Brain pericyte (primary cell): ENCODE data around the gene RAB42.
"Not testable (repeated sequence)": the region's sequence is repeated elsewhere in the genome, so short reads cannot be mapped to it uniquely, and the experiment has no call there.

ENCODE experiments used
- DNase-seq: peaks from one replicate; pipeline ENCODE4 v3.0.0-alpha.2; 2012; ENCODE audit warnings: low read depth, low spot score

Gene RAB42

DNA sequence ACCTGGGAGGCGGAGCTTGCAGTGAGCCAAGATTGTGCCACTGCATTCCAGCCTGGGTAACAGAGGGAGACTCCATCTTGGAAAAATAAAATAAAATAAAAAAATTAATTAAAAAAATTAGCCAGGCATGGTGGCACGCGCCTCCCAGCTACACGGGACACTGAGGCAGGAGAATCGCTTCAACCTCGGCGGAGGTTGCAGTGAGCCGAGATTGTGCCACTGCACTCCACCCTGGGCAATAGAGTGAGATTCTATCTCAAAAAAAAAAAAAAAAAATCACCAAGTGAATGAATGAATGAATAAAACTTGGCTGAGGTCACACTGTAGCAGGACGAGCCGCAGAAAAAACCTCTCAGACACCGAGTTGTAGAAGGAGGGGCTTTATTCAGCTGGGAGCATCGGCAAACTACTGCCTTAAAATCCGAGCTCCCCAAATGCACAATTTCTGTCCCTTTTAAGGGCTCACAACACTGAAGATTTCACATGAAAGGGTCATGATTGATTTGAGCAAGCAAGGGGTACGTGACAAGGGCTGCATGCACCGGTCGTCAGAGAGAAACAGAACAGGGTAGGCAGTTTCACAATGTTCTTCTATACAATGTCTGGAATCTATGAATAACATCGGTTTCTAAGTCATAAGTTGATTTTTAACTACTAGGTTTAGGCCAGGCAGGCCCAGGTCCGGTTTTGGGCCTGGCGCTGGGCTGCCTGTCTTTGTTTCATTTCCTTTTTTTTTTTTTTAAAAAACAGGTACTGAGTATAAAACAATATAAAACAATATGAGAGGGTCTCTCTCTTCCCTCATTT lies 5.3 kb upstream of the RAB42 start:
- not testable (repeated sequence) for DNase-seq

DNA sequence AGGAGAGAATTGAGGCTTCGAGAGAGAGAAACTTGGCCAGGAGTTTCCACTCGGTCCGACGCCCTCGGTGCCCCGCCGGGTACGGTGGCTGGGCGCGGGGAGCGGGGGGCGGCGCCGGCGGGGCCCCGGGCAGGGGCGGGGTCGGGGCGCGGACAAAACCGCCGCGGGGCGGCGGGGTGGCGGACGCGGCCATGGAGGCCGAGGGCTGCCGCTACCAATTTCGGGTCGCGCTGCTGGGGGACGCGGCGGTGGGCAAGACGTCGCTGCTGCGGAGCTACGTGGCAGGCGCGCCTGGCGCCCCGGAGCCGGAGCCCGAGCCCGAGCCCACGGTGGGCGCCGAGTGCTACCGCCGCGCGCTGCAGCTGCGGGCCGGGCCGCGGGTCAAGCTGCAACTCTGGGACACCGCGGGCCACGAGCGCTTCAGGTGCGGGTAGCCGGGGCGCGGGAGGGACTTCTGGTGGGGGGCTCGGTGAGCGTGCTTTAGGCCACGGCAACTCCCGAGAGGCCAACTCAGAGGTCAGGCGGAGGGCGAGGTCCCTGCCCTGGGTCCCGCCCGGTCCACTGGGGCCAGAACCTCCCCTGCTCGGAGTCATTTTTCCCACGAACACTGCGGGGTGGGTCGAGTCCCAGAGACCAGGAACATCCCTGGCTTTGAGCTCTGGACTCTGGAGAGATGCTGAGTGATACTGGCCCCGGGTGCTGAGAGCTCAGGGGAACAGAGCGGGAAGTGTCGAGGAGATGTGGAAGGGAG lies 431 bp downstream of the RAB42 start:
- DNase-seq, result no peak

DNA sequence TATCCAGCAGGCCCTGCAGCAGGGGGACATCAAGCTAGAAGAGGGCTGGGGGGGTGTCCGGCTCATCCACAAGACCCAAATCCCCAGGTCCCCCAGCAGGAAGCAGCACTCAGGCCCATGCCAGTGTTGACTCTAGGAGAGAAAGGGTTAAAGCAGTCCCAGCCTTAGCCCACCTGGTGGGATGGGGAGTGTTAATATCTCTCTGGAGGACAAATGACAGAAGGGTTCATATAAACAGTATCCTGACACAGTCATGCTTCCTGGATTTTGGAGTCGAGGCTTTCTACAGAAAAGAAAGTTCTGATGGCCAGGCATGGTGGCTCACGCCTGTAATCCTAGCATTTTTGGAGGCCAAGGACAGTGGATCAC lies 1.9 kb downstream of the RAB42 start:
- not testable (repeated sequence) for DNase-seq

DNA sequence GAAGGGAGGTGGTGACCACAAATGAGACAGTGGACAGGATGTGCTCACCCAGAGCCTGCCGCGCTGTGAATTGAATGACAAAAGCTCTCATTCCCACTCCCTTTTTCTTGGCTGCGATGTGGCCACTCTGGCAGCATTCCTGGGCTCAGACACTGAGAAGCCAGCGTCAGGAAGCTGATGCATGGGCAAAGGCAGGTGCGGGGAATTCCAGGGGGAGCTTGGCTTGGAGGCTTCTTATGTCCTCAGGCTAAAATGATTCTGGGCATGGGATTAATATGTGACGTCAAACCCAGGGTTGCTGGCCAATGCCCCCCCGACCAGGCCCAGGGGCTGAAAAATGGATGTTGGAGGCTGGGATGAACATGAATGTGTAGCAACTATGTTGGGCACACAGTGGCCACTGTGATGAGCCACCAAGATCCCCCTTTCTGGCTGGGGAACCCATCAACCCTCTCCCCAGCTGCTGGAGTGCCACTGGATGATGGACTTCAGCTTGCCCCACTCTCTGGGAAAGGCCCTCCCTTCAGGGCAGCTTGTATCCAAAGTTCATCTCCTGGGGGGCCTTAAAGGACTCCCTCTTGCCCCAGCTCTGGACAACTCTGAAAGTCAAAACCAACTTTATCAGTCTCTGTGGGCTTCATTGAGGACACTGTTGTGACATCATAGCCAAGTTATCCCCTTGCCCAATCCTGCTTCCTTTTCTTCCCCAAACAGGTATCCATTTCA lies 2.8 kb downstream of the RAB42 start:
- not testable (repeated sequence) for DNase-seq

DNA sequence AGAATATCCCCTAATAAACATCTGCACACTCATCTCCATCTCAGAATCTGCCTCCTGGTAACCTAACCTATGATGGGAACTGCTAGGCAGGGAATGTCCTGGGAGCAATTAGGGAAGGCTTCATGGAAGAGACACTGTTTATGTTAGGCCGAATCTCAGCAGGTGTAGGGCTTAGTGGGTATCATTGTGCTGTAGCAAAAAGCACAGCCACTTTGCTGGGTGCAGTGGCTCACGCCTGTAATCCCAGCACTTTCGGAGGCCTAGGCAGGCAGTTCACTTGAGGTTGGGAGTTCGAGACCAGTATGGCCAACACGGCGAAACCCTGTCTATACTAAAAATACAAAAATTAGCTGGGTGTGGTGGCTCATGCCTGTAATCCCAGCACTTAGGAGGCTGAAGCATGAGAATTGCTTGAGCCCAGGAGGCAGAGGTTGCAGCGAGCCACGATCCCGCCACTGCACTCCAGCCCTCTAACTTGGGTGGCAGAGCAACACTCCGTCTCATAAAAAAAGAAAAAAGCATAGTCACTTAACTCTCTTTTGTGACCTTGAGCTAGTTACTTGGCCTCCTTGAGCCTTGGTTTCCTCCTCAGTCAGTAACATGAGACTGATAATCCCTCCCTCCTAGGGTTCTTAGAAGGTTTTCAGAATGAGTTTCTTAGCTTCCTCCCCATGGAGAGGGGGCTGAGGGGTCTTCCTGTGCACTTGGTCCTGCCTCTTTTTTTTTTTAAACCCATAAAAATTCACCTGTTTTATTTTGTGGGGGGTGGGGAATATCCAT lies 3.5 kb downstream of the RAB42 start:
- no peak for DNase-seq

DNA sequence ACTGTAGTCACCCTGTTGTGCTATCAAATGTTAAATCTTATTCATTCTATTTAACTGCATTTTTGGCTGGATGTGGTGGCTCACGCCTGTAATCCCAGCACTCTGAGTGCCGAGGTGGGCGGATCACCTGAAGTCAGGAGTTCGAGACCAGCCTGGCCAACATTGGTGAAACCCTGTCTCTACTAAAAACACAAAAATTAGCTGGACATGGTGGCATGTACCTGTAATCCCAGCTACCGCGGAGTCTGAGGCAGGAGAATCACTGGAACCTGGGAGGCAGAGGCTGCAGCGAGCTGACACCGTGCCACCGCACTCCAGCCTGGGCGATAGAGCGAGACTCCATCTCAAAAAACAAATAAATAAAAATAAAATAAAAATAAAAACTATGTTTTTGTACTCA lies 4.2 kb downstream of the RAB42 start:
- not testable (repeated sequence) for DNase-seq

DNA sequence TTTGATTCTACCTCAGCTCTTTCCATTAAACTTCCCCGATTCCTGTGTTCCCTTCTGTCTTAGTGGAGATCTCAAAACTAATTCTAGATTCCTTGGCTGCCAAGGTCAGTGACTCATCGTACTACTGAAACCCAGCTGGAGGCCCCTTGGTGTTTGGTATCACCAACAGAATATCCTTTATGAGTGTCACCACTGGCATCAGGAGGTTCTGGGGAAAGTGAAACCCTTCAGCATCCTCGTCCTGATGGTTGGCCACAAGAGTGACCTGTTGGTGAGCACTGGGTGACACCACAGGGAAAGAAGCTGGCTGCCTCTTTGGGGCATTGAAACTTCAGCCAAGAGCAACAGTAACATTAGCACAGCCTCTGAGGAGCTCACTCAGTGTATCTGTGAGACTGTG lies 9.6 kb downstream of the RAB42 start:
- peak; percentile 66 for DNase-seq

DNA sequence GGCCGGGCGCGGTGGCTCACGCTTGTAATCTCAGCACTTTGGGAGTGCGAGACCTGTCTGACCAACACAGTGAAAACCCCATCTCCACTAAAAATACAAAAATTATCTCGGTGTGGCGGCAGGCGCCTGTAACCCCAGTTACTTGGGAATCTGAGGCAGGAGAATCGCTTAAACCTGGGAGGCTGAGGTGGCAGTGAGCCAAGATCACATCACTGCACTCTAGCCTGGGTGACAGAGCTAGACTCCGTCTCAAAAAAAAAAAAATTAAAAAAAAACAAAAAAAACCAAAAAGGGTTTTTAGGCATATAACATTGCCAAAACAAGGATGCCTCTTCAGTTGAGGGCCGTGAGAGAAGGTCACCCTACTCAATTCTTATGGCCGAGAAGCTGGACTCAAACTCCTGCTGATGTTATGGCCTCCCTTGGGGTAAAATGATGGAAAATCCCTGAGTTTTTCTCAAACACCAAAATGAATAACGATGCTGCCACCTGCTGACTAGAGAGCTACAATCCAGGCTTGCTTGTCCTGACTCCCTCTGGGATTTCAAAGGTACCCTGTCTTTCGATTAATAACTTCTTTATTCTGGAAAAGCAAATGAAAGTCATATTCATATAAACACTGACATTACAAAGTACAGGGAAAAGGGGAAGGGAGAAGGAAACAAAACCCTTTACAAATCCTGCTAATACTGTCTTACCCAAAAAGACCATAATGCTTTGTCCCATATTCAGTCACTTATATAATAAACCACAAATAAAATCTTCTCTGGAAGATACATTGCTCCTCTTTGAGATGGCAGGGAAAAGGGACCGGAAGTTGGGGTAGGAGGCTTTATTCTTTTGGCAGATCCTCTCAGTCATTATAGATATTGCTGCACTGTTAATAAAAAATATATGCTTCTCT lies 10.7 kb downstream of the RAB42 start:
- DNase-seq, result peak; percentile 45

DNA sequence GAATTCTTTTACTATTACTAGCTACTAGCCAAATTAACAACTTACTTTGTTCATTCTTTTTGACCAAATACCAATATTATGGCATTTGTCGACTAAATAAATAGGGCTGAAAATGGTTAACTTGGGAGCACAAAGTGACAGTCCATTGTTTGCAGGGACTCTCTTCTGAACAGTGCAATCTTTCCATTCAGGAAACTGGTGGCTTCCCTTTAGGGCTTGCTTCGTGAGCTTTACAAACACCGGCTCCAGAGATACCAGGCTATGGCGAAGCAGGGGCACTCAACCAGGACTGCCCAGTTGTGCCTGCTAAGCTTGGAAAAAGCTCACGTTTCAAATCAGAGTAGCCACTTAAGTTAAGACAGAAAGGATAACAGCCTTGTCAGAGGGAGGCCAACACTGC lies 12.3 kb downstream of the RAB42 start:
- DNase-seq, result no peak

DNA sequence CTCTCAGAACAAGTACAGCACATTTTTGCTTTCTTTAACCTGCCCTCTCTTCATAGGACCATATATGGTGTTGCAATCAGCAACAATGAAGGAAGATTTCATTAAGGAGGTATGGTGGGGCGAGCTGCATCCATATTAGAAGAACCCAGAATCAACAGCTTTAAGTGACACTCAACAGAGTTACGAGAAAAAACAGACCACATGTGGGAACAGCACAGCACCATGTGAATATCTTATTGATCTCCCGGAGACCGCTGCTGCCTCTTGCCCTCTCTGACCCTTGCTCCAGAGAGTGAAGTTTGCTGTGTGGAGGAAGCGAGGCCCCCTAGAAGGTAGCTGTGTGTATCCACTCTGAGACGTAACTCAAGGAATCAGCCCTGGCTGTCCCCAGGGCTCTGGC lies 12.9 kb downstream of the RAB42 start:
- no peak for DNase-seq

DNA sequence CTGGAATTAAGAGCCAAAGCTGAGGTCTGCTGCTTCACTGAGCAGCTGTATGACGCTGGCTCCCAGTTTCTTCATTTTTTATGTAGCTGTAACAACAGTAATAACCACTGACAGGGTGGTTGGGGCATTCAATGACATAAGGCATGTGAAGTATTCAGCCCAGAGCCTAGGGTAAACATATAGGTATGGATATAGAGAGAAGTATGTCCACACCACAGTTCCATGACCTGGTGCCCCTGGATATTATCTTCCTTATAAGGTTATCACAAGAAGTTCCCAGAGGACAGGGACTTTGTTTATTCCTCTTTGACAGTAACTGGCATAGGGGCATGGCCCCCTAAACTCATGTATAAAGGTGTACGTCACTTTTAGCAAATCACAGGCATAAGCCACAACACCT lies 14.7 kb downstream of the RAB42 start:
- no peak for DNase-seq

DNA sequence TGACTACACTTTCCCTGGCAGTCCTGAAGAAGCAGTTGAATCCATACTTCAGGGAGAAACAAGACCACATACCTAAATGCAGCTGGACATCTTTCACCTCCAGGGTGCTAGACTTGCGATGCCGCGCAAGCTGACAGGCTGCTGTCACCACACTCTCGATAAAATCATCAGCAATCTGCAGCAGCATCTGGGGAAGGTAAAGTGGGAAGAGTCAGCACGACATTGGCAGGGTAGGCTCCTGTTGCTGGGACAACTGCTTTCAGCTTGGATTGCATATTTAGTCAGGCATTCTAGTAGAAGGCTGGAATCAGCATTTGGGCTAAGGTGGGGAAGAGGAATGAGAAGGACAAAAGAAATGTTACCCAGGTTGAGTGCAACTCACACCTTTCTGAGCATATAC lies 21.1 kb downstream of the RAB42 start:
- no peak for DNase-seq

DNA sequence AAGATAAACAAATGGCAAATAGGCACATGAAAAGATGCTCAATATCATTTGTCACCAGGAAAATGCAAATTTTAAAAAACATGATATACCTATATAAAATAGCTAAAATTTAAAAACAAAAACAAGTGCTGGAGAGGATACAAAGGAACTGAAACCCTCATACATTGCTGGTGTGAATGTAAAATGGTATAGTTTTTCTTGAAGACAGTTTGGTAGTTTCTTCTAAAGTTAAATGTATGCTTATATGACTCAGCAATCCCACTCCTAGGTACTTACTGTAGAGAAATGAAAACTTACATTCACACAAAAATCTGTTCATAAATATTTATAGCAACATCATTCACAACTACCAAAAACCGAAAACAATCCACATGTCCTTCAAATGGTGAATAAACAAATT lies 39.6 kb downstream of the RAB42 start:
- DNase-seq, result no peak

DNA sequence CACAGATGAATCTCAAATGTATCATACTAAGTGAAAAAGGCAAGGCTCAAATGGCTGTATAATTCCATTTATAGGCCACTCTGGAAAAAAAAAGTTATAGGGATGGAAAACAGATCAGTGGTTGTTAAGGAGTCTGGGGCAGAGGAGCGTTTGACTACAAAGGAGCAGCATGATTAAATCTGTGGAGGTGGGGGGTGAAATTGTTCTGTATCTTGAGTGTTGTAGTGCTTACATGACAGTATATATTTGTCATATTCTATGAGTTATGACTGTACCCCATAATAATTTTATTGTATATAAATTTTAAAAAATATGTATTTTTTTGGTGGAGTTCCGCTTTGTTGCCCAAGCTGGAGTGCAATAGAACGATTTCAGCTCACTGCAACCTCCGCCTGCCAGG lies 40.5 kb downstream of the RAB42 start:
- no peak for DNase-seq

DNA sequence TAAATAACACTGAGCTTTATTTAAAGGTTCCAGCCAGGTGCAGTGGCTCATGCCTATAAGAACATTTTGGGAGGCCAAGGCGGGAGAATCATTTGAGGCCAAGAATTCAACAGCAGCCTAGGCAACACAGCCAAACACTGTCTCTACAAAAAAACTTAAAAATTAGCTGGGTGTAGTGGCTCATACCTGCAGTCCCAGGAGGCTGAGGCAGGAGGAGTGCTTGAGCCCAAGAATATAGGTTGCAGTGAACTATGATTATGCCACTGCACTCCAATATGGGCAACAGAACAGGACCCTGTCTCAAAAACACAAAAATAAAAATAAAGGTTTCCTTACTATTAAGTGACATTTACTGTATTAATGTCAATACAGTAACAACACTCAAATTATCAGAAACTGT lies 48.7 kb downstream of the RAB42 start:
- DNase-seq, result no peak

DNA sequence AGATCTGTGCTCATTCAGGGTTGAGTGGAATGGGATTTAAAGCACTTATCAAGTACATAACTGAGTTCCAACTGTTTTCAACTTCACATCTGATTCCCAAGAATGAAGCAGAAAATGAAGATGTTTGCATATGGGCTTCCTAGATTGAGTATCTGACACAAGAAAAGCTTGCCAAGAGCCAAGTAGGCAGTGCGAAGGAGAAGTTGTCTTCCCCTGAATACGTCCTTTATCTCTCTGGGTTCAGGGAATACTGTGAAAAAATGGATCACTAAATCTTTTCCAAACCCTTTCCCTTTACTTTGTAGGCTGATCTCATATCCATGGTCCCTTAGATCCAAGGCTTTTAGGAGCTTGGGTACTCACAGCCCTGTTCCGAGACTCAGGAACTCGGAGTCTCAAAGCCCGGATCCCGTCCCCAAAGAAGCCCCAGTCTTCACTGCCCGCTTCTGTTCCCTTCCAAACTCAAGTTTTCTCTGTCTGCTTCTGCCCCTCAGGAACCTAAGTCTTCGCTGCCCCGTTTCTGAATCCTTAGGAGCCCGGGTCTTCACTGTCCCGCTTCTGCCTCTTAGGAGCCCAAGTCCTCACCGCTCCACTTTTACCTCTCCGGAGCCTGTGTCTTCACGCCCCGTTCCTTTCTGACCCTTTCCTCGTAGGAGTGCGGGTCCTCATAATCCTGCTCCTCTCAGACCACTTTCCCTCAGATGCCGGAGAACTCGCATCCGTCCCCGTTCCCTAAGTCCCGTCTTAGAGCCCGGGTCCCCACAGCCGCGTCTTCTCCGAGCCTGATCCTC lies 50.2 kb downstream of the RAB42 start:
- no peak for DNase-seq

DNA sequence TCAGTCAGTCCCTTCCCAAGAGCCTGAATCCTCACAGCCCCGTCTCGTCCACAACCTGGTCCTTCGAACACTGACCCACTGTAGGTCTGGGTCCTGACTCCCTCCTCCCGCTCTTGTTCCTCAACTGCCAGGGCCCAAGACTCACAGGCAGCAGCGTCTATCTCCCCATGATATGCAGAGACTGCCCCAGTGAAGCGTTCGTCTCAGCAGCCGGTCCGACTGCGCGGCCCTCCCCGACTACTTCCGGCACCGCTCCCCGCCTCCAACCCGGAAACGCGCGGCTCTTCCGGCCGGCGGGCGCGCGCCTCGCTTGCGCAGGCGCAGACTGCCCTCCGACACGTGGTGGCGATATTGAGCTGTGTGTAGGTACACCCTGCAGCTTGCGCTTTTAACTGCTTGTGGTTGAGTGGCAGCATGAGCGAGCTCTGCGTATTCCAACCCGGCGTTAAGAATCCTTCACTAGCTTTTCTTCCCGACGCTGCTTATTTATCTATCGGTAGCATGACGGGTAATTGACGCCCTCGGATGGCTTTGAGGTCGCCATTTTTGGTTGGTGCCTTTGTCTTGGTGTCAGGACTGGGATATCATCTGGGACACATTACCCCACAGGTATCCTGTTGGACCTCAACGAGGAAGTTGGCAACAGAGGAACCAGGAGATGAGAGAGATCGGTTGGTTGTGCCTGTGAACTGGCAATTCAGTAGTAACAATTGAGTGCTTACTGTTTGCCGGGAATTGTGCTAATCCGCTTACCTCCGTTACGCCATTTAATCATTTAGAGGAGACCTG lies 51.0 kb downstream of the RAB42 start, which contains the start of gene TAF12:
Gene TAF12 (minus strand): TSS at position 221 of the 789 bp plus-strand sequence. CDS start 20,986 bp downstream, outside the sequence.
- peak; percentile 91 for DNase-seq

DNA sequence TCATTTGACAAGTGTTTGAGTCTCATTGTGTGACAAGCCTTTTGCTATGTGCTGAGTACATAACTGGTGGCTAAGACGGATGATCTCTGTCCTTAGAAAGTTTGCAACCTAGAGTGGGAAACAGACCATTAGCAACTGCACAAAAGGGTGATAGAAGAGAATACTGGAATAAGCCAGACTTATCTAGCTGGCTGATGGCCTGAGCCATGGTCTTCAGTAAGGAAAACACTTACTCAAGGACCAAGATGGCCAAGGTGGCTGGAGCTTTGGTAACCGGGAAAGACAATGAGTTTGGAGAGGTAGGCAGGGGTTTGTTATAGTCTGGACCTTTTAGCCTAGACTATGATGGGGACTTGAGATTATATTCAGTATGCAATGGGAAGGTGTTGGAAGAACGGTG lies 52.4 kb downstream of the RAB42 start:
- no peak for DNase-seq
